Thyroid gland (tissue), 4 donors: ENCODE measurements around the gene KLHL17.
"Not testable (repeated sequence)": the region's sequence is repeated elsewhere in the genome, so short reads cannot be mapped to it uniquely, and the experiment has no call there.

Source experiments
- POLR2A ChIP-seq, 2 donors: fragments of 450-650 bp; IDR thresholded peaks; one replicate each; pipeline ENCODE4 v1.6.1; 2017; ENCODE audit warnings: antibody characterized with exemption in 2 of 2, mild to moderate bottlenecking in 2 of 2, moderate library complexity in 1 of 2
- TF ChIP-seq, protein P1 (sequence below), 6 experiments: fragments of 200-600 bp in 3 of 6; fragments of 450-650 bp in 3 of 6; sonication (generic) in 3 of 6; IDR thresholded peaks; one replicate each; pipeline ENCODE4 v1.5.1; 2016 to 2019; ENCODE audit warnings: antibody characterized with exemption in 6 of 6, mild to moderate bottlenecking in 2 of 6, inconsistent platforms in 1 of 6, moderate library complexity in 1 of 6

DNA sequence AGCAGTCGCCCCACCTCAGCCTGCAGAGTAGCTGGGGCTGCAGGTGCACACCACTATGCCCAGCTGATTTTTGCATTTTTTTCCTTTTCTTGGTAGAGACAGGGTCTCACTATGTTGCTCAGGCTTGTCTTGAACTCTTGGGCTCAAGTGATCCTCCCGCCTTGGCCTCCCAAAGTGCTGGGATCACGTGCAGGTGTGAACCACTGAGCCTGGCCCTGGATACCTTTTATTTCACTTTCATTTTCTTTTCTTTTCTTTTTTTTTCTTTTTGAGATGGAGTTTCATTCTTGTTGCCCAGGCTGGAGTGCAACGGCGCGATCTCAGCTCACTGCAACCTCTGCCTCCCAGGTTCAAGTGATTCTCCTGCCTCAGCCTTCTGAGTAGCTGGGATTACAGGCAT lies 30.9 kb downstream of the KLHL17 start:
- TF ChIP-seq, protein P1, sequence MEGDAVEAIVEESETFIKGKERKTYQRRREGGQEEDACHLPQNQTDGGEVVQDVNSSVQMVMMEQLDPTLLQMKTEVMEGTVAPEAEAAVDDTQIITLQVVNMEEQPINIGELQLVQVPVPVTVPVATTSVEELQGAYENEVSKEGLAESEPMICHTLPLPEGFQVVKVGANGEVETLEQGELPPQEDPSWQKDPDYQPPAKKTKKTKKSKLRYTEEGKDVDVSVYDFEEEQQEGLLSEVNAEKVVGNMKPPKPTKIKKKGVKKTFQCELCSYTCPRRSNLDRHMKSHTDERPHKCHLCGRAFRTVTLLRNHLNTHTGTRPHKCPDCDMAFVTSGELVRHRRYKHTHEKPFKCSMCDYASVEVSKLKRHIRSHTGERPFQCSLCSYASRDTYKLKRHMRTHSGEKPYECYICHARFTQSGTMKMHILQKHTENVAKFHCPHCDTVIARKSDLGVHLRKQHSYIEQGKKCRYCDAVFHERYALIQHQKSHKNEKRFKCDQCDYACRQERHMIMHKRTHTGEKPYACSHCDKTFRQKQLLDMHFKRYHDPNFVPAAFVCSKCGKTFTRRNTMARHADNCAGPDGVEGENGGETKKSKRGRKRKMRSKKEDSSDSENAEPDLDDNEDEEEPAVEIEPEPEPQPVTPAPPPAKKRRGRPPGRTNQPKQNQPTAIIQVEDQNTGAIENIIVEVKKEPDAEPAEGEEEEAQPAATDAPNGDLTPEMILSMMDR (IDR thresholded peaks at IDR 0.05), result not testable (repeated sequence)
- TF ChIP-seq POLR2A (IDR thresholded peaks at IDR 0.05), result not testable (repeated sequence)
